Nephron (organoid): ENCODE data around the gene OR2S2.
A peak's percentile ranks its signal among the peaks of the same experiment; 100 is the strongest.
"Not testable (repeated sequence)": the region's sequence is repeated elsewhere in the genome, so short reads cannot be mapped to it uniquely, and the experiment has no call there.

Experiments used
- H3K27ac Mint-ChIP-seq, 3 experiments: 2 replicates each; pipeline ENCODE4 v1.8.0; 2020; ENCODE audit warnings: mixed read lengths in 3 of 3, mild to moderate bottlenecking in 2 of 3, moderate library complexity in 1 of 3
- H3K27me3 Mint-ChIP-seq: 2 replicates; pipeline ENCODE4 v1.8.0; 2021; ENCODE audit warnings: low read depth, mild to moderate bottlenecking, moderate library complexity, mixed read lengths
- H3K36me3 Mint-ChIP-seq: 2 replicates; pipeline ENCODE4 v1.8.0; 2020; ENCODE audit warnings: low read depth, mixed read lengths
- H3K4me1 Mint-ChIP-seq: 2 replicates; pipeline ENCODE4 v1.8.0; 2020; ENCODE audit warnings: mixed read lengths
- H3K4me3 Mint-ChIP-seq, 3 experiments: 2 replicates each; pipeline ENCODE4 v1.8.0; 2020; ENCODE audit warnings: mild to moderate bottlenecking in 3 of 3, mixed read lengths in 3 of 3, moderate library complexity in 2 of 3
- H3K9me3 Mint-ChIP-seq: 2 replicates; pipeline ENCODE4 v1.8.0; 2020; ENCODE audit warnings: mixed read lengths
- CTCF ChIP-seq, 3 experiments: fragments of 200-600 bp; sonication (generic); IDR thresholded peaks; one replicate each; pipeline ENCODE4 v1.5.0; 2021; ENCODE audit warnings: antibody characterized with exemption in 3 of 3; ENCODE audit not compliant: unreplicated experiment in 3 of 3

The OR2S2 gene

DNA sequence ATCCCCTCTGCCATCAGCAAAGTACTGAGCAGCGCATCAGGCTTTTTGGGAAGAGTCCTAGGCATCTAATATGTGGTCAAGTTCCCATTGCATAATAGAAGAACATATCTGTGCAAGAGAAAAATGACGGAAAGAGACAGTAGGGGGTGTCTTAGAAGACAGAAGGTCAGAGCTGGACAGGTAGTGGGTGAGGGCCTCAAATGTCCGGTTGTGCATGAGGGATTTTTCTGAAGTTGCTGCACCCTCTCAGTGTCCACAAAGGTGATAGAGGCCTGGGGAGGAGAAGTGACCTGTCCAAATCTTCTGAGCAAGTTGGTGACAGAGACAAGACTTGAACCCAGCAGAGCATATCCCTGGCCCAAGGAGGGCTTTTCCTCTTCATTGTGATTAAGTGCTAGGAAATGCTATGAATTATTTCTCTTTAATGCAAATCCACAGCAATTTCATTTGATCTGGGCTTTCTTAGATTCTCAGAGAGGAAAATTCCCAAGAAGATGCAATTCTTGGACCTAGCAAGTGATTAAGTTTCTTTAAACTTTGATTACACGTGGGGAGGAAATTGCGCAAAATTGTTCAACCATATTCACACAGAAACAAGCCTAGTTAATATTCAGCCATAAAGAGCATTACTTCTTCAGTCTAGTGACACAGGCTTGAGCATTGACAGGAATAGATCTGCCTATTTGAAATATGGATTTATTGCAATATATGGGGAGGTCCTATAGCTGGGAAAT is at the start of gene OR2S2:
OR2S2 (minus strand) TSS at position 51 of the 734 bp plus-strand sequence. CDS start 56 bp downstream, outside the sequence.
- no peak within 1 kb of the TSS for H3K4me3 Mint-ChIP-seq
- peak within 1 kb of the TSS in 2 of 3 experiments; percentile 0 to 54 for H3K27ac Mint-ChIP-seq
- TF ChIP-seq CTCF (IDR thresholded peaks at IDR 0.05; ENCODE audit: unreplicated experiment in 3 of 3), result no peak
- H3K36me3 Mint-ChIP-seq, result no peaks in the 10 kb centered on the region
- no peaks in the 10 kb centered on the region for H3K9me3 Mint-ChIP-seq
- H3K27me3 Mint-ChIP-seq, result no peaks in the 10 kb centered on the region
- H3K4me1 Mint-ChIP-seq, result peaks cover 27% of the 10 kb centered on the region

DNA sequence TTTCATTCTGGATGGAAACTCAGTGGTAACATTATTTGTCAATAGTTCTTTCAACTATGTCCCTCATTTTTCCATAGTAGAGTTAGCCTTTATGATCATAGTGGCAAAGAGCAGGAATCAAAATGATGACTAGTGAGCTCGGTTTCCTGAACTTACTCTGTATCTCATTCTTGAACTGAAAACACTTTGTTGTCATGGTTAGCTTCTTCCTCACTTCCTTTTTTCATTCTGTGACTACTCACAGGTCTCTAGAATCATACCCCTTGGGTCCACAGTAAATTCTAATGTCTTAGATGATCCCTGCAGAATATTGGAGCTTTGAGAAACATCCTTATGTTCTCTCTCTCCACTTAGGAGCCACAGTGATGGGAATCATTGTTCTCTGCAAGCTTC is 49.4 kb upstream of the OR2S2 start:
- peaks cover 39% of the 10 kb centered on the region for H3K27me3 Mint-ChIP-seq
- peaks cover 13% of the 10 kb centered on the region for H3K9me3 Mint-ChIP-seq
- TF ChIP-seq CTCF (IDR thresholded peaks at IDR 0.05; ENCODE audit: unreplicated experiment in 3 of 3), result no peak
- H3K27ac Mint-ChIP-seq, result no peak overlapping the region
- no peak overlapping the region for H3K4me3 Mint-ChIP-seq
- no peaks in the 10 kb centered on the region for H3K4me1 Mint-ChIP-seq
- no peaks in the 10 kb centered on the region for H3K36me3 Mint-ChIP-seq

- no peak for TF ChIP-seq CTCF (IDR thresholded peaks at IDR 0.05; ENCODE audit: unreplicated experiment in 3 of 3)
- Mint-ChIP-seq H3K27me3 (peaks cover 39% of the 10 kb centered on the region), H3K9me3 (peaks cover 13% of the 10 kb centered on the region), H3K36me3 (no peaks in the 10 kb centered on the region), H3K4me3 (no peak overlapping the region), H3K4me1 (no peaks in the 10 kb centered on the region), H3K27ac (no peak overlapping the region)
Observed at GRCh38 chr9:36006549-36007315, 48.8 kb upstream of the OR2S2 start.

DNA sequence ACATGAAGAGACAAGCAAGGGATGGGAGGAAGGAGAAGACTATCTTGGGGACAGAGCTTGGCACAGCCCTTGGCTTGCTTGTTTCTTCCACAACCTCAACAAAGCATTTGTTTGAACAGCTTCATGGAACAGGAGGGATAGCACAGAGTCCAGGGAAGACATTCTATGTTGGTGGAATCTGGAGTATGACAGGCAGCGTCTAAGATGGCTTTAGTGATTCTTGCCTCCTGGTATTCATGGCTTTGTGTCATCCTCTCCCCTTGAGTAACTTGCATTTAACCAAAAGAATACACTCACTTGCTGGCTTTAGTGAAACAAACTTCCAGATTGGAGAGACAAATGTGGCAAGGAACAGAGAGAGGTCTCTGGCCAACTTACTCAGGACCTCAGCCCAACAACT is 47.9 kb upstream of the OR2S2 start:
- peaks cover 39% of the 10 kb centered on the region for H3K27me3 Mint-ChIP-seq
- H3K27ac Mint-ChIP-seq, result no peak overlapping the region
- TF ChIP-seq CTCF (IDR thresholded peaks at IDR 0.05; ENCODE audit: unreplicated experiment in 3 of 3), result no peak
- H3K36me3 Mint-ChIP-seq, result no peaks in the 10 kb centered on the region
- no peaks in the 10 kb centered on the region for H3K4me1 Mint-ChIP-seq
- peaks cover 13% of the 10 kb centered on the region for H3K9me3 Mint-ChIP-seq
- H3K4me3 Mint-ChIP-seq, result no peak overlapping the region

- Mint-ChIP-seq H3K4me1 (peaks cover 16% of the 10 kb centered on the region), H3K27ac (no peak overlapping the region), H3K27me3 (peaks cover 13% of the 10 kb centered on the region), H3K9me3 (peaks cover 3% of the 10 kb centered on the region), H3K36me3 (no peaks in the 10 kb centered on the region), H3K4me3 (no peak overlapping the region)
- TF ChIP-seq CTCF (IDR thresholded peaks at IDR 0.05; ENCODE audit: unreplicated experiment in 3 of 3), result no peak
Observed at GRCh38 chr9:35998333-35998732, 40.4 kb upstream of the OR2S2 start.

- H3K27ac Mint-ChIP-seq, H3K27me3 Mint-ChIP-seq, H3K4me3 Mint-ChIP-seq, H3K9me3 Mint-ChIP-seq, H3K36me3 Mint-ChIP-seq: not testable (repeated sequence)
- peaks cover 22% of the 10 kb centered on the region for H3K4me1 Mint-ChIP-seq
Observed at GRCh38 chr9:35997016-35997415, 39.1 kb upstream of the OR2S2 start.
